Upper lobe of left lung (tissue), 4 donors: ENCODE results near the gene GNL2.

Experiments
- EP300 ChIP-seq, 4 donors: sonication (generic); formaldehyde crosslinking; IDR thresholded peaks; one replicate each; pipeline ENCODE4 v1.5.1; 2017; ENCODE audit warnings: antibody characterized with exemption in 4 of 4, control low read depth in 2 of 4
- POLR2A ChIP-seq, 4 donors: fragments of 450-650 bp; IDR thresholded peaks; one replicate each; pipeline ENCODE4 v1.5.1; 2016 to 2017; ENCODE audit warnings: antibody characterized with exemption in 4 of 4, mild to moderate bottlenecking in 2 of 4
- POLR2AphosphoS5 ChIP-seq, 2 donors: sonication (generic); formaldehyde crosslinking; IDR thresholded peaks; one replicate each; pipeline ENCODE4 v1.5.1; 2017; ENCODE audit warnings: antibody characterized with exemption in 2 of 2
- TF ChIP-seq, protein P1 (sequence below), 6 experiments: fragments of 450-650 bp in 4 of 6; fragments of 200-600 bp in 2 of 6; sonication (generic) in 2 of 6; IDR thresholded peaks; one replicate each; pipeline ENCODE4 v1.5.1; 2016 to 2019; ENCODE audit warnings: antibody characterized with exemption in 6 of 6

GRCh38 chr1:37629008-37629407 is 33.3 kb upstream of the GNL2 start:
- no peak for TF ChIP-seq POLR2A (IDR thresholded peaks at IDR 0.05)
- TF ChIP-seq, protein P1, sequence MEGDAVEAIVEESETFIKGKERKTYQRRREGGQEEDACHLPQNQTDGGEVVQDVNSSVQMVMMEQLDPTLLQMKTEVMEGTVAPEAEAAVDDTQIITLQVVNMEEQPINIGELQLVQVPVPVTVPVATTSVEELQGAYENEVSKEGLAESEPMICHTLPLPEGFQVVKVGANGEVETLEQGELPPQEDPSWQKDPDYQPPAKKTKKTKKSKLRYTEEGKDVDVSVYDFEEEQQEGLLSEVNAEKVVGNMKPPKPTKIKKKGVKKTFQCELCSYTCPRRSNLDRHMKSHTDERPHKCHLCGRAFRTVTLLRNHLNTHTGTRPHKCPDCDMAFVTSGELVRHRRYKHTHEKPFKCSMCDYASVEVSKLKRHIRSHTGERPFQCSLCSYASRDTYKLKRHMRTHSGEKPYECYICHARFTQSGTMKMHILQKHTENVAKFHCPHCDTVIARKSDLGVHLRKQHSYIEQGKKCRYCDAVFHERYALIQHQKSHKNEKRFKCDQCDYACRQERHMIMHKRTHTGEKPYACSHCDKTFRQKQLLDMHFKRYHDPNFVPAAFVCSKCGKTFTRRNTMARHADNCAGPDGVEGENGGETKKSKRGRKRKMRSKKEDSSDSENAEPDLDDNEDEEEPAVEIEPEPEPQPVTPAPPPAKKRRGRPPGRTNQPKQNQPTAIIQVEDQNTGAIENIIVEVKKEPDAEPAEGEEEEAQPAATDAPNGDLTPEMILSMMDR (IDR thresholded peaks at IDR 0.05): no peak
- no peak for TF ChIP-seq POLR2AphosphoS5 (IDR thresholded peaks at IDR 0.05)
- TF ChIP-seq EP300 (IDR thresholded peaks at IDR 0.05): no peak
